Right lobe of liver (tissue), 4 donors: ENCODE results near the gene ZNF280C.

Experiments used
- CTCF ChIP-seq, 4 donors: fragments of 200-600 bp in 3 of 4; fragments of 450-650 bp in 1 of 4; IDR thresholded peaks; one replicate each; pipeline versions ENCODE4 v1.5.1 to v1.8.0; 2016 to 2022; ENCODE audit warnings: antibody characterized with exemption in 4 of 4, mild to moderate bottlenecking in 2 of 4
- POLR2A ChIP-seq: fragments of 450-650 bp; IDR thresholded peaks from one replicate; pipeline ENCODE4 v1.6.1; 2017; ENCODE audit warnings: antibody characterized with exemption, mild to moderate bottlenecking
- donor health status: DM: no; HTN: no; CAD: no.
- donor health status: DM: no; HTN: no; CAD: no.
- donor health status: DM: no; HTN: yes; CAD: no.

DNA sequence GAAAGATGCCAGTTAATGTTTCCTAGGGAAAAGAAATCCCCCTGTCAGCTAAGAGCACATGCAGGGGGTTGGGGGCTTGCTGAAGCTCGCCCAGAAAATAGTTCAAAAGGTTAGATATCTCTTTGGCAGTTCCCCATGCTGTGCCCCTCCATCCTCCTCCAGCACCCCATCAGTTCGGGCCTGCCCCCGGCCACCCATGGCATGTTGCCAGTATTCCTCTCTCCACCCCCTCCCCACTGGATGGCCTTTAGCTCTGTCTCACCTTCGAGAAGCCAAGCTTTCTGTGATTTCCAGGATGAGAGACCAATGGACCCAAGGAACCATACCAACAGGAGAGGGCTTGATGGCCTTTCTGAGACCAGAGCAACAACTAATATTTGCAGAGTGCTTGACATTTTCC is 91.8 kb downstream of the ZNF280C start:
- TF ChIP-seq CTCF (IDR thresholded peaks at IDR 0.05) = no peak
- TF ChIP-seq POLR2A = no peak
